ENCODE data around the gene ADAP2.
"Not testable (repeated sequence)": the region's sequence is repeated elsewhere in the genome, so short reads cannot be mapped to it uniquely, and the experiment has no call there.

ADAP2 gene

GRCh38 chr17:30975042-30975820, 53.5 kb downstream of the ADAP2 start:
- no peak for DNase-seq

- not testable (repeated sequence) for DNase-seq
Measured at GRCh38 chr17:30979919-30980318, 58.2 kb downstream of the ADAP2 start.

GRCh38 chr17:30981531-30982519, 60.1 kb downstream of the ADAP2 start:
- no peak for DNase-seq

- no peak for DNase-seq
Measured at GRCh38 chr17:30982855-30983254, 61.1 kb downstream of the ADAP2 start.

GRCh38 chr17:30990458-30990857, 68.7 kb downstream of the ADAP2 start:
- no peak for DNase-seq

- no peak for DNase-seq
Measured at GRCh38 chr17:30992551-30992950, 70.8 kb downstream of the ADAP2 start.

- DNase-seq = no peak
Measured at GRCh38 chr17:30995347-30995746, 73.6 kb downstream of the ADAP2 start.

GRCh38 chr17:30996486-30996885, 74.7 kb downstream of the ADAP2 start:
- DNase-seq = no peak

GRCh38 chr17:30997270-30997669, 75.5 kb downstream of the ADAP2 start:
- DNase-seq = no peak

GRCh38 chr17:30997842-30998241, 76.1 kb downstream of the ADAP2 start:
- no peak for DNase-seq

- no peak for DNase-seq
Measured at GRCh38 chr17:31002047-31002446, 80.3 kb downstream of the ADAP2 start.

- no peak for DNase-seq
Measured at GRCh38 chr17:31003225-31003866, 81.6 kb downstream of the ADAP2 start.

- no peak for DNase-seq
Measured at GRCh38 chr17:31004160-31004559, 82.4 kb downstream of the ADAP2 start.

- no peak for DNase-seq
Measured at GRCh38 chr17:31007695-31008373, 86.1 kb downstream of the ADAP2 start.

- DNase-seq = peak; percentile 52
Measured at GRCh38 chr17:31008374-31009041, 86.8 kb downstream of the ADAP2 start.
